GM19043 (cell line): ENCODE measurements around the gene PAK6.

Experiments used
- ATAC-seq: cut with Tn5 transposase; IDR thresholded peaks from one replicate; pipeline ENCODE4 v1.9.1; 2021; ENCODE audit warnings: low read depth; ENCODE audit not compliant: unreplicated experiment

The PAK6 gene

DNA sequence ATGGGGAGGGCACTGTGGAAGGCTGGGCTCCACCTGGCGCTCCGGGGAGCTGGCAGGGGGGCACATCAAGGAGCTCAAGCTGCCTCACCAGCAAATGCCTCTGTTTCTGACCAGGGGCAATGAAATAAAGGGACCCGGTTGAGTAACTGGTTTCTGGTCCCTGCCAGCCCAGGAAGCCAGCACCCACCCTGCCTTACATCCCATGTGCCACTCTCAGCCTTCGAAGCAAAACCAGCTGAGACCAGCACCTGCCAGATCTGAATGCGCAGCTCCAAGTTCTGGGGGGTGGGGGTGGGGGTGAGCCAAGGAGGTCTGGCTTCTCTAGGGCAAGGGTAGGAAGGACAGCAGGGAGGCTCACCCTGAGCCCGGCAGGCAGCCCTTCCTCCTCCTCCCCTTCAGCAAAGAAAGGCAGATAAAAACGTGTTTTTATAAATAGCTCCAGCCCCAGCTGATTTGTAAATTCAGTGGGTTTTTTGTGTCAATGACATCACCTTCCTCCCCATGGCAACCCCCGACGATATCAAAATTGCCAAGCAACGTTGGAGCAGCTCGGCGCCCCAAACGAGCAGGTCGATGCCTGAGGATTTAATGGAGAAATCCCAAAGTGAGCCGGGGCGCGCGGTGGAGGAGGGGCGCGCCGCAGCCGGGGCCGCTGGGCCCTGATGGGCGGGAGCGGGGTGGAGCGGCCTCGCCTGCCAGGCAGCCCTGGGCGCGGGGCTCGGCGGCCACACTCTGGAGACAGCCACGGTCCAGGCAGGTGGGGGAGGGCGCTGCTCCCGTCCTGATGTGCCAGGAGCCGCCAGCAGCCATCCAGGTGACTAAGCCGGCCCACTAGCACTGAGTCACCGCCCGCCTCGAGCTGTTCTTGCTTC, at the start of gene PAK6:
TSS of gene PAK6 (plus strand) at position 532 of the 872 bp plus-strand sequence. CDS start 25,723 bp downstream, outside the sequence.
- ATAC-seq, result no peak

DNA sequence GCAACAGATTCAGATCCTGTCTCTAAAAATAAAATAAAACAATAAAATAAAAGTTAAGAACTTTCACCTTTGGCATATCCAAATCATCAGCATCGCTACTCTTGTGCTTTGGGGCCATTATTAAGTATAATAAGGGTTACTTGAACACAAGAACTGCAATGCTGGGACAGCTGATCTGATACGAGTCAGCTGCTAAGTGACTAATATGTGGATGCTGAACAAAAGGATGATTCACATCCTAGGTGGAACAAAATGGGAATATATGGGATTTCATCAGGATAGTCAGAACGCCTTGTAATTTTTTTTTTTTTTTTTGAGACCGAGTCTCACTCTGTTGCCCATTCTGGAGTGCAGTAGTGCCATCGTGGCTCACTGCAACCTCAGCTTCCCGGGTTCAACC, 48.3 kb upstream of the PAK6 start:
- ATAC-seq, result no peak

DNA sequence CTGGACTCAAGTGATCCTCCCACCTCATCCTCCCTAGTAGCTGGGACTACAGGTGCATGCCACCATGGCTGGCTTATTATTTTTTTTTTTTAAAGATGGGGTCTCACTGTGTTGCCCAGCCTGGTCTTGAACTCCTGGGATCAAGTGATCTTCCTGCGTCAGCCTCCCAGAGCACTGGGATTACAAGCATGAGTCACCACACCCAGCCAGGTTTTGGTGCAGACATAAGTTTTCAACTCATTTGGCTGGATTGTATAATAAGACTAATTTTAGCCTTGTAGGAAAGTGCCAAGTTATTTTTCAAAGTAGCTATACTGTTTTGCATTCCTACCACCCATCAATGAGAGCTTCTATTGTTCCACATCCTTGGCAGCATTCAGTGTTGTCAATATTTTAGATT, 45.9 kb upstream of the PAK6 start:
- ATAC-seq, result no peak

DNA sequence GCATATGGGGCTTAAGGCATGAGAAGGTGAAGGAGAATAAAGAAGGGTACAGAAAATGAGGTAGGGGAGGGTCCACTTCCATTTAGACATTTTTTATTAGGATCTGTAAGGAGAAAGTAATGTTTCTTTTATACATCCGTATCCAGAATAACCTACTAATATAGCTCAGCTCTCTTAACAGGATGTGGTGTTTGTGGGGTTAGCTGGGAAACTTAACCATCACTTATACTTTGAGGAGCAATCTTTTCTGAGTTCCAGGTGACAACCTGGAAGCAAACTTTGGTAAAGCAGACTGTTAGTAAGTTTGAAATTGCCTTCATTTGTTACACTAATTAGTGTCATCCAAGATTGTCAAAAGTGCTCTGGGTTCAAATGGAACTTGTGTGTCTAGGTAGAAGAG, 41.4 kb upstream of the PAK6 start:
- ATAC-seq, result no peak

DNA sequence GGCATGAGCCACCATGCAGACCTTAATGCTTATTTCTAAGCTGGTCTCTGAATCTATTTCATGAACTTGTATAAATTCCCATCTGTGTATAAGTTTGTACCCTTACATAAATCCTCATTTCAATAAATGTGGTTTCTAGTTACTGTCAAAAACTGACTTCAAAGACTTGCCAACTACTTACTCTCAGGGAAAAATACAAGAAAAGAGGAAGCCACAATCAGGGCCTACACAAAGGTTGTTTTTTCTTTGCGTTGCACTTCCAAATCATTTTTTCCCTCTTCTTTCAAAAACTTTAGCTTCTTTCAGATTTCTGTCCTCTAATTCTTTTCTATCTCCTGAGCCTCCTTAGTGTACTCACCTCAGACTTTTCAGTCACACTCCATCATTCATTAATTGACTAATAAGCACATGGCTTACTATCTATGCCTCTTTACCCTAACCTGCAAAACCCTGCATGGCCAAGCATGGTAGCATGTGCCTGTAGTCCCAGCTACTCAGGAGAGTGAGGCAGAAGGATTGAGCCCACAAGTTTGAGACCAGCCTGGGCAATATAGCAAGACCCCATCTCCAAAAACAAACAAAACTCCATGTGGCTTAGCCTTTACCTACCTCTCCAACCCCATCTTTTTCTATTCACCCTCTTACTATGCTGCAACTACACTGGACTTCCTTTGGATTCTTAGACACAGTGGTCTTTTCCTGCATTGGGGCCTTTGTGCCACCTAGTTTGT, 40.3 kb upstream of the PAK6 start:
- no peak for ATAC-seq

DNA sequence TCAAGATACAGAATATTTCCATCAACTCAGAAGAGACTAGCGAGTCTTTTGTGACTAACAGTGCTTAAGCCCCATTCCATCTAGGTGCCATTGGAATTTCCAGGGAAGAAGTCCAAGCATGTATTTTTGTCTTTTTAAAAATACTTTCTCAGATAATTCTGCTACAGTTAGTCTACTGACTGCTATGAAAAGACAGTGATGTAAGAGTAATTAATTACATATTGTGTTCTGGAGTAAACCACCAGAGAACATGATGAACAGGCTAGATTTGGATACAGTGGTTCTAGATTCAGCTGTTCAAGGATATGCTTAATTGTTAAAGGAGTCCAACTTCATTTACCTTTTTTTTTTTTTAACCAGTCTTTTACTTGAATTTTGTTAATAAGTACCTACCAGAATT, 34.8 kb upstream of the PAK6 start:
- no peak for ATAC-seq

DNA sequence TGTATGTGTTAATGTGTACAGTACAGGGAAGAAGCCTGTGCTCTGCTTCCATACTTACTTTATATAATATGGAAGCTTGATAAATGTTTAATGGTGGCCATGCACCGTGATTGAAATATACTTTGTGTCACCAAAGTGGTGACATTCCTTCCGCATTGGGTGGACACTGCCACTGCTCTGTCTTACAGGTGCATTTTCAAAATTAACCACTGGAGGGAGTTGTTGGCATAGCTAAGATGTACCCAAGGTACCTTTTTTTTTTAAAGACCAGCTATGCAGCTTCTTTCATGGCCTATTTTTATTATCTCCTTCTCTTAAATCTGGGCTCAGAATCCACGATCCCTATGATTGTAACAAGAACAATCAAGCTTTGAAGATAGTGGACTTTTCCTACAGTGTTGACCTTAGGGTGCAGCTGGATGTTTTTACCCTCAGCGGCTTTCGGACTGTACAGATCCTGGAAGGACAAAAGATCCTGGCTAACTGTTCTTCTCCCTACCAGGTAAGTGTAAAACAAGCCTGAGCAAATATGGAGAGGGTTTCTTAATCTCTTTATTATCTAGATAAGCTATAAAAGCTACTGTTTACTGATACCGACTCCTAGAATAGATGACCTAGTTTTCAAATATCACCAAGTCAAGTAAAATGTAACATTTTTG, 21.6 kb upstream of the PAK6 start:
- no peak for ATAC-seq

DNA sequence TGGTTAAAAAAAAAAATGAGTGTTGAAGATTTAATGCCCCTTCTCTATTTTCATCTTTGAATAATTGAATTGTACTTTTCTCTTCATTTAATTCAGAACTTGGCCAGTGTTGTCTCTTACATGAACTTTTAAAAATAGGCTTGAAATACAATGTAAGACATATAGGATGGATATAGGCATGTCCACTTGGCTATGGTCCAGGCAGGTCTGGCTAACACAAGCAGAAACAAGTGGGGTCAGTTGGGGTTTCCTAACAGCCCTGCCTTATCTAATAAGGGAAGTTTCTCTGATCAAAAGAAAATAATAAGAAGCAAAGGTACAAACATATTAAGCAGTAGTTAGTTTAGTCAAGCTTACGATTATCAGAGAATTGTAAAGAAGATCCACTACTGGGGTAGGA, 19.1 kb upstream of the PAK6 start:
- ATAC-seq, result no peak

DNA sequence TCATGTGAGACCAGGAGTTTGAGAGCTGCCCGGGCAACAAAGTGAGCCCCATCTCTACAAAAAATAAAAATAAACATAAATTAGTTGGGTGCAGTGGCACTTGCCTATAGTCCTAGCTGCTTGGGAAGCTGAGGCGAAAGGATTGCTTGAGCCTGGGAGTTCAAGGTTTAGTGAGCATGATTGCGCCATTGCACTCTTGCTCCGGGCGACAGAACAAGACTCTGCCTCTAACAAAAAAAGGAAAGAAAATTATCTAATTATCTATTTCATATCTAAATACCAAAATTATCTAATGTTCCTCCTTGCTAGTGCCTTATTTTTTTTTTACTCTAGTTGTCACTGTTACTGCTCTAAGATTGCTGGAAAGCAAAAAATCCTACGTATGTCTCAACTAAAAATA, 16.7 kb upstream of the PAK6 start:
- no peak for ATAC-seq

DNA sequence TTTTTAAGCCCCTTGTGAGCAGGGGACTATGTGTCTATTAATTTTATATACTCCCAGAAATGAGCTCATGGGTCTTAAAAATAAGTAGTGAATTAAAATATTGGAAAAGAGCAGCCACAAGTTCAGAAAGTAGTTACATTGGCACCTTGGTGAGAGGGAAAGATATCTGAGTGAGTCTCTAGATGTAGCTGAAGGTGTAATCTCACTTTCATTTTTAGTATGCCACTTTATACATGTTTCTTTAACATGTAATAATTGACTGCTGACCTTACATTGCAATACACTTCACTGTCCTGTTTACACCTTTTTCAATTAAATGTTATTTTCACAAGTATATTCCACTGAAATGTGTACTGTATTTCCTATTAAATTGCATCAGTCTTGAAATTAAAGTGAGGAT, 12.1 kb upstream of the PAK6 start:
- ATAC-seq, result no peak

DNA sequence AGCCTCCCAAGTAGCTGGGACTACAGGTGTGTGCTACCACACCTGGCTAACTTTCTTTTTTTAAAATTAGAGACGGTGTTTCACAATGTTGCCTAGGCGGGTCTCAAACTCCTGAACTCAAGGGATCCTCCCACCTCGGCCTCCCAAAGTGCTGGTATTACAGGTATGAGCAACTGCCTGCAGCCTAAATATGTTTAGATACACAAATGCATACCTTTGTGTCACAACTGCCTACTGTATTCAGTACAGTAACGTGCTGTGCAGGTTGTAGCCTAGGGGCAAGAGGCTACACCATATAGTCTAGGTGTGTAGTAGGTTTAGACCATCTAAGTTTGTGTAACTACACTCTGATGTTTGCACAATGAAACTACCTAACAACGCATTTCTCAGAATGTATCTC, 9.5 kb upstream of the PAK6 start:
- no peak for ATAC-seq

DNA sequence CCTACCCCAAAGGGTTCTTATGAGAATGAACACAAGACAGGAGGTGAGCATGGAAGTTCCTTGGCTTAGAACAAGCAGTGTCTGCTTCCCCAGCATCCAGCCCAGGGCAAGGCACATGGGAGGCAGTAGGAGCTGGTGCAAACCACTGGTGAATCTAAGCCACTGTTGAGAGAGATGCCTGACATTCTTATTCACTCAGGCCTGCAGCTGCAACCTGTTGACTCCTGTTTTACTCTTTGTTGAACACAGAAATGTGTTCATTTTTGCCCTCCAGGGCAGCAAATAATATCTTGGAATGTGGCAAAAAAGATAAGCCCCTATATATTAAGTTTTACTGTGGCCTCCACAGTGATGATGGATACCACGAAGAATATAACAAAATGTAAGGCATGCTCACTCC, 8.9 kb upstream of the PAK6 start:
- no peak for ATAC-seq

DNA sequence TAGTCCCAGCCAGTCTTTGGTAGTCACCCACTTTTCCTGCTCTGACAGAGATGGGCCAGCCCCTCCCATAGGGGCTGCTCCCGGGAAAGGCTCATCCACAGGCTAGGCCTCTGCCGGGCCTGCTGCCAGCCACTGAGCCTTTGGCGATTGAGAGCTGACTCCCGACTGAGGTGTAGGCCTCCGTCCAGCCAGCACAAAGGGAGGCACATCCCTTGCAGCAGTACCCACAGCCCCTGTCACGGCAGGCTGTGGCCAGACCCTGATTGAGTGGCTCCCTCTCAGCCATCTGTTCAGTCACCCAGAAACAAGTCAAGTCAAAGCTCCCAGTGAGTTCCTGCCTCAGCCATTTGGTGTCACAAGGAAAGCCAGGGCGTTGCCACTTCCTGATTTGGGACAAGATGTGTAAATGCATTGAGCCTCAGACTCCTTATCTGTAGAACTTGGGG, 6.2 kb upstream of the PAK6 start:
- ATAC-seq, result no peak

DNA sequence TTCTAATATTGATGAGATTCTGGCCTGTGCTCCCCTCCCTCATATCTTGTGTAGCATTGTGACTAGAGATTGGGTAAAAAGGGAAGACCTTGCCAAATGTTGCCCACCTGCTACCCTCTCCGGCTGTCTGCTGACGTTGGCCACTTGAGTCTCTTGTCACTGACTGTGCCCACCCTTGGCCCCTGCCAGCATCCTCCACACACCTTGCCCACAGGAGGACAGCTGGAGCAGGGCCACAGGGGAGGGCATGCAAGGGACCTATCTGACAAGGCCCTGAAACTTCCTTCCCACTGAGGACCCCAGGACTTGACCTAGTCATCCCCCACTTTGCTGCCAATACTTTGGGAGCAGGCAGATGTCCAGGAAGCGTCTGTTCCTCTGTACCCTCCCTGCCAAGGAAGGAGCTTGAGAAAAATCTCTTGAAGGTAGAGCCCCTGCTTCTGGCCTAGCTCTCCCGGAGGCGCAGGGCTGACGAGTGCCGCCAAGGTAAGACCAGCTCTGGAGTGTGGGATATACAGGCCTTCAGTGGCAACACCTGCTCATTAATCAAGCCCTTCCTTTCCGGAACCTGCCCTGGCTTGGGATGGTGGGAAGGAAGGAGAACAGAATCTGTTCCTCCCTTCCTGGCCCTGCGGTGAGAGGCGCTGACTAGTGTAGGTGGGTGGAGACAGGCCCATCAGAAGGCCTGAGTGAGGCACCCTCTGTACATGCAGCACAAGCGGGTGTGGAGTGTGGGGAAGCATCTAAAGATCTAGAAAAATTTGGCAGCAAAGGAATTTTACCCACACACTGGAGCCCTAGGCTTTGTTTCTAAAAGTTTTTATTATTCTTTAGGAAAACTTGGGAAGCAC, 4.9 kb upstream of the PAK6 start:
- ATAC-seq, result no peak

DNA sequence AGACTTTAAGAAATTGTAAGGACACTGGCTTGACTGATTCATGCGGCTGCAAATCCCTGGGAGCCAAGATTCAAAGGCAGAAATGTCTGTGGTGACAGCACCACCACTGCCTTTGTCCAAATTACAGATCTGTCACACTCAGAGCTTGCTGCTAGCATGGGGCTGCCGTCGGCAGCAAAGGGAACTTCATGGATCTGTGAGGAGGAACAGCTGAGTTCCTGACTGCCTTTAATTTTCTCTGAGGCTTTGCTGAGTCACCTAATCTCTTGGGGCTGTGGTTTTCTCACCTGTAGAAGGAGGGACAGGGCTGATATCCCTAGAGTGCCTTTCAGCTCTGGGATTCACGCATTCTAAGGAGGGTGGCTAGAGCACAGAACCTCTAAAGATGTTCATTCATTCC, 4.1 kb upstream of the PAK6 start:
- no peak for ATAC-seq

DNA sequence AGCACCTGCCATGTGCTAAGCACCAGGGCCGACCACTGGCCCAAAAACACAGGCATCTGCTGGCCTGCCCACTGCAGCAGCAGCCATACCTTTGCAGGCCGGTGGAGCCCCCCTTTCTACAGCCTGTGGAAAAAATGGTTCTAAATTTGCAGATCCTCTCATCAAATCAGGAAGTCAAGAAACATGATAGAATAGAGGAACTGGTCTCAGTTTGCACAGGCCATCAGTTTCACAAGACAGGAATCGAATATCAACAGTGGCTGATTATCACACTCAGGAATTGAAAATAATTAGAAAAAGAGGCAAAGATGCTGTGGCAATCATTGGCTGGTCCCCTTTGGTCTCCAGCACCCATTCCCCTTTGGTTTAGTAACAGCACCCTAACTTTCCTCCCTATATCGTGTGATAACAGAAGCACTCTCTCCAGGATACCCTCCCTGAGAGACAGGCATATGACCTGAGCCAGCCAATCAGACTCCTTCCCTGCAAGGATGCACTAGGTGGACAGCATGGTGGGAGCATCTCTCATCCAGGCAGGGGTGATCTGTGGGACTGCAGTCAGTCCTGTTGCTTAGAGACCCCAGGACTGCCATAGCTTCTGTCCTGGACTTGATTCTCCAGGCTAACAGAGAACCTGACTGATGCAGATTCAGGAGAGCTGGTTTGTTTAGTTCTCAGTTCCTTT, 3.5 kb upstream of the PAK6 start:
- ATAC-seq, result no peak

DNA sequence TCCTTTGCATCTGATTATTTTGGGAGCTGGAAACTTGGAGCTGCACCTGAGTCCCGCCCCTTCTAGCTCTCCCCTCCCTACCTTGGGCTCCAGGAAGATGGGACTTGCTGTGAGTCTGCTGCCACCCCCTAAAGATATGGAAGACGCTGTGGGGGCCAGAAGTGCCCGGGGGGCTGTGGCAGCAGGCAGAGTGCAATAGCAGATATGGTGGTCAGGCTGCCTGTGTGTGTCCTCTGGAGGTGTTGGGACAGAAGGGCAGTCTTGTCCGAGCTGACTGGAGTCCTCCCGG, 485 bp downstream of the PAK6 start:
- no peak for ATAC-seq

DNA sequence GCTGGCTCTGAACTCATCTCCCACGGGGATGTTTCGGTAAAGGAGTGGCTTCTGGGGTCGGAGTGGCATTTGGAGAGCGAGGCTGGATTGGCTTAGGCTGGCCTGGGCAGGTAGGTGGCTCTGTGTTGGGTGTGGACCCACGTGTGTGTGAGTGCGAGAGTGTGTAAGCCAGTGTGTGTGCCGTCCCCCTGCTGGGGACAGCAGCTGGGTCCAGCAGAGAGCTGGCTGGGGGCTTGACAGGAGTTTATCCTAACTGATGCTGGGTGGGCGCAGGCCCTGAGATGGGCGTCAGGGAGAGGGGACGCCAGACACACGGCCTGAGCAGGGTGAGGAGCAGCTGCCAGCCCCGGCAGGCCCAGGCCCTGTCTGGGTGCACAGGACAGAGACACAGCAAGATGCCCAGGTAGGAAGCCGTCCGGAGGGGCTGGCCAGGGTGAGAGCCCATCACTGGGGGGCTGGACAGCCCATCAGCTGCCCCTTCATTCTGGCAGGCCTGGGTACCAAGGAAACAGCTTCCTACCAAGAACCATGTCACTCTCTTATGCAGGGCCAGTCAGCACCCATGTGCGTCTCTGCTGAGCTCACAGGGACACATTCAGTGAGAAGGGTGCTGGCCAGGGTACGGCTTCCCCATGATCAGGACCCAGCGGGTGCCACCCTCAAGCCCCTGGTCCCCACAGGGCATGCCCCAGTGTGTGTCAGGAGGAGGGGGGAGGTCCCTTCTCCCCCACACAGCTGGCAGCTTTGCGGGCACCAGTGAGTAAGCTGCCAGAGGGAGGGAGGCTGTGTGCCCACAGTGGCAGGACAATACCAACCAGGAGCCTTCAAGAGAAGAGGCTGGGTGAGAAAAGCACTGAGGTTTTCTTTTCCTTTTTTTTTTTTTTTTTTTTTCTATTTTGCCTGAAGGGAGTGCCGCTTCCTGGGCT, 1.1 kb downstream of the PAK6 start:
- ATAC-seq, result no peak

DNA sequence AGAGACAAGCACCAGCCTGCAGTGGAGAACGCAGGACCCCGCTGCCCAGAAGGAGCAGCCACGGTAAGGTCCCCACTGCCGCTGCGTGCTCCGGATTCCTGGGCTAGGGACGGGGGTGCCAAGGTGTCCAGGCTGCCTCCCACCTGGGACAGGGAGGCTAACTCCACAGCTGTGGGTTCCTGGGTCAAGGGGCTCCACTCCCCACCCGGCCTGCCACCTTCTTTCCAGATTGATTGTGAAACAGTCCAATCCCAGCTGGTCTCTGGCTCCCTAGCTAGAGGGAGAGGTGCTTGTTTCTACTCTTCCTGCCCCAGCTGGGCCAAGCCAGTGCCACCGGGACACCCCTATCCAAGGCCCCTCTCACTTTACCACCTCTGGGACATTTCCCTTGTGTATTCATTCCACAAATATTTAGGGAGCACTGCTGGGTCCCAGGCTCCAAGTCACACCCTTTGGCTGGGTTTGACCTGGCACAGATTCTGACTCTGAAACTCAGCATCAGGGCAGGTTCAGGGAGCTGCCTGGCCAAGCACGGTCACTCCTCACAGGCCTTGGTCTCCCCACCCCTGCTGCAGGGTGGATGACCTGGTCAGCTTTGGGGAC, 1.9 kb downstream of the PAK6 start:
- ATAC-seq, result no peak
